NT2/D1 (cell line): ENCODE data around the gene UNC45A.

ENCODE experiments used
- SUZ12 ChIP-seq: IDR thresholded peaks from 2 replicates; pipeline ENCODE4 v1.6.1; 2011; ENCODE audit not compliant: insufficient read length, insufficient read depth; ENCODE audit errors: extremely low read depth
- YY1 ChIP-seq: IDR thresholded peaks from 2 replicates; pipeline ENCODE4 v1.6.1; 2011; ENCODE audit not compliant: insufficient read length, insufficient read depth
- ZNF274 ChIP-seq: IDR thresholded peaks from 2 replicates; pipeline ENCODE4 v1.6.1; 2011; ENCODE audit warnings: mild to moderate bottlenecking, low read depth, low read length

DNA sequence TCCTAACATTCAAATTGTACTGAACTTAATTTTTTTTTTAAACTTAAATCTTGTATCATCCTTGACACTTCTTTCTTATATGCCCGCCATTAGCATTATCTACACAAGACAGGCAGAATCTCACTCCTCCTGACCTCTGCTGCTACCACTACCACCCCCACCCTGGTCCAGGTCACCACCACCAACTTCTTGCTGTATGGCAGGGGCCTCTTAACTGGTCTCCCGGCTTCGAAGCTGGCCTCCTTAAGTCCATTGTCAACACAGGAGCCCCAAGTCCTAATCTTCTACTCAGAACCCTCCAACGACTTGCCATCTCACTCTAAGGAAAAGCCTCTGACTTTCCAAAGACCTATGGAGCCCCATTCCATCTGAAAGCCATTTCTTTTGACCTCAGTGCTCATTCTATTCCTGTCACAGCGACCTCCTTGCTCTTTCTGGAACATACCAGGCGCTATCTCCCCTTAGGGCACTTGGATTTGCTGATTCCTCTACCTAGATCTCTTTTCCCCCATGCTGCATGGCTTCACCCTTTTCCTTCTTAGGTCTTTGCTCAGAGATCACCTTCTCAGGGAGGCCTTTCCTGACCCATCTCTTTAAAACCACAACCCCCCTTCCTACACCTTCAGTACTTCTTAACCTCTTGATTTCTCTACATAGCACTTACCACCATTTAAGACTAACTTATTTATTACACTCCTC, 56.7 kb downstream of the UNC45A start:
- no peak for TF ChIP-seq ZNF274
- TF ChIP-seq SUZ12 = no peak
- no peak for TF ChIP-seq YY1
